B cell (primary cell): Measurements from ENCODE around the gene MEIS3. TPM values are rescaled to one million over a fixed set of nuclear protein-coding genes. Genes with fewer than 3 reads are reported as not detected.

Experiments
- ATAC-seq: fragments of 200-7000 bp; cut with Tn5 transposase; one replicate; pipeline ENCODE4 v1.10.0; 2021; ENCODE audit warnings: low read depth, mild to moderate bottlenecking, moderate number of reproducible peaks, moderate library complexity
- CTCF ChIA-PET: fragments of 350-600 bp; sonication (Branson Sonifier 250); formaldehyde crosslinking; loops from one replicate; lab custom pipeline; 2021; ENCODE audit warnings: antibody characterized with exemption, inconsistent platforms; lab: Charles Lee
- POLR2A ChIA-PET: fragments of 350-600 bp; sonication (Branson Sonifier 250); formaldehyde crosslinking; loops from one replicate; lab custom pipeline; 2021; ENCODE audit warnings: antibody characterized with exemption; lab: Charles Lee
- DNase-seq: peaks from one replicate; pipeline ENCODE4 v3.0.0; 2013
- H2AFZ ChIP-seq: 2 replicates; pipeline ENCODE4 v1.6.1; 2012; ENCODE audit warnings: mild to moderate bottlenecking, low read depth, low read length; ENCODE audit not compliant: insufficient read depth, poor library complexity, severe bottlenecking
- H3K27ac ChIP-seq, 2 donors: 1 replicate in 1 of 2; 2 replicates in 1 of 2; pipeline ENCODE4 v1.5.1; 2012 to 2013; ENCODE audit warnings: low read length in 2 of 2, mild to moderate bottlenecking in 2 of 2, moderate library complexity in 1 of 2
- H3K27me3 ChIP-seq, 4 experiments: fragments of 200-600 bp in 1 of 4; sonication (generic) in 1 of 4; replicated peaks in 1 of 4; 1 replicate in 2 of 4; 2 replicates in 2 of 4; pipeline versions ENCODE4 v1.6.1 to v1.7.0; 2013 to 2016; ENCODE audit warnings: low read length in 3 of 4, mild to moderate bottlenecking in 2 of 4, mixed read lengths in 1 of 4, moderate library complexity in 1 of 4; ENCODE audit not compliant: insufficient read depth in 4 of 4, control insufficient read depth in 3 of 4; ENCODE audit errors: control extremely low read depth in 1 of 4
- H3K36me3 ChIP-seq, 2 experiments: replicated peaks in 1 of 2; 1 replicate in 1 of 2; 2 replicates in 1 of 2; pipeline versions ENCODE4 v1.6.1 to v1.7.1; 2013; ENCODE audit warnings: low read length in 1 of 2; ENCODE audit not compliant: insufficient read depth in 2 of 2, control insufficient read depth in 1 of 2; ENCODE audit errors: control extremely low read depth in 1 of 2, extremely low read depth in 1 of 2
- H3K4me1 ChIP-seq, 2 donors: fragments of 200-600 bp in 1 of 2; sonication (generic) in 1 of 2; 1 replicate in 1 of 2; 2 replicates in 1 of 2; pipeline versions ENCODE4 v1.5.1 to v1.6.1; 2013 to 2017; ENCODE audit warnings: low read length in 2 of 2; ENCODE audit not compliant: control insufficient read depth in 2 of 2, insufficient read depth in 2 of 2
- H3K4me2 ChIP-seq: replicated peaks from 2 replicates; pipeline ENCODE3; 2012; ENCODE audit warnings: mild to moderate bottlenecking, low read depth, low read length; ENCODE audit not compliant: poor library complexity, severe bottlenecking
- H3K4me3 ChIP-seq, 5 experiments: fragments of 200-600 bp in 1 of 5; sonication (generic) in 1 of 5; 1 replicate in 3 of 5; 2 replicates in 2 of 5; pipeline versions ENCODE4 v1.5.1 to v1.7.0; 2011 to 2016; ENCODE audit warnings: low read length in 4 of 5, mild to moderate bottlenecking in 4 of 5, low read depth in 2 of 5, control low read depth in 1 of 5, moderate library complexity in 1 of 5; ENCODE audit not compliant: insufficient read depth in 1 of 5; ENCODE audit errors: control extremely low read depth in 1 of 5, extremely low read depth in 1 of 5
- H3K79me2 ChIP-seq: fragments of 200-600 bp; sonication (generic); one replicate; pipeline ENCODE4 v1.6.0; 2016; ENCODE audit warnings: low read length; ENCODE audit not compliant: control insufficient read depth, insufficient read depth
- H3K9ac ChIP-seq: fragments of 200-600 bp; sonication (generic); 2 replicates; pipeline ENCODE4 v1.6.1; 2017; ENCODE audit warnings: mild to moderate bottlenecking, low read length, moderate library complexity
- H3K9me3 ChIP-seq, 3 donors: one replicate each; pipeline versions ENCODE4 v1.6.1 to v1.7.1; 2013; ENCODE audit warnings: low read length in 2 of 3; ENCODE audit not compliant: control insufficient read depth in 2 of 3, insufficient read depth in 1 of 3; ENCODE audit errors: control extremely low read depth in 1 of 3
- H4K20me1 ChIP-seq: 2 replicates; pipeline ENCODE4 v1.6.0; 2012; ENCODE audit warnings: mild to moderate bottlenecking, low read length; ENCODE audit not compliant: insufficient read depth, control insufficient read depth, poor library complexity, severe bottlenecking
- H3K27ac Mint-ChIP-seq: one replicate; pipeline ENCODE4 v1.8.0; 2021; ENCODE audit warnings: mixed read lengths
- H3K27me3 Mint-ChIP-seq: one replicate; pipeline ENCODE4 v1.8.0; 2021; ENCODE audit warnings: mixed read lengths
- H3K4me1 Mint-ChIP-seq: one replicate; pipeline ENCODE4 v1.8.0; 2021; ENCODE audit warnings: mixed read lengths
- H3K4me3 Mint-ChIP-seq: one replicate; pipeline ENCODE4 v1.8.0; 2021; ENCODE audit warnings: mixed read lengths
- H3K9me3 Mint-ChIP-seq: one replicate; pipeline ENCODE4 v1.8.0; 2022; ENCODE audit warnings: mixed read lengths; ENCODE audit not compliant: insufficient read depth
- CTCF ChIP-seq: fragments of 200-600 bp; IDR thresholded peaks from one replicate; pipeline ENCODE4 v1.8.0; 2022; ENCODE audit warnings: antibody characterized with exemption, mild to moderate bottlenecking
- EZH2 ChIP-seq: IDR thresholded peaks from 2 replicates; pipeline ENCODE4 v1.6.1; 2012; ENCODE audit warnings: borderline replicate concordance, low read depth, mild to moderate bottlenecking, moderate library complexity, low read length; ENCODE audit not compliant: insufficient read depth, poor library complexity, severe bottlenecking
- WGBS: methylation state at CpG from one replicate; pipeline ENCODE4 v1.1.5; 2013; ENCODE audit warnings: missing lambda C conversion rate; ENCODE audit not compliant: insufficient coverage; 5-methylcytosine and 5-hydroxymethylcytosine counted together
- intact Hi-C: fragments of 100-400 bp; cut with micrococcal nuclease; formaldehyde crosslinking; loops from one replicate; pipeline ENCODE4 v1.10.0; 2022
- polyA plus RNA-seq: library from polyadenylated mRNA; depleted of rRNA; stranded (reverse); fragments of >200 nt; gene quantifications from 2 replicates; pipeline ENCODE4 v1.2.3, GENCODE V29; 2012
- total RNA-seq, 2 donors: library from RNA; stranded (reverse); fragments of 120-200 nt in 1 of 2; gene quantifications; 1 replicate in 1 of 2; 2 replicates in 1 of 2; pipeline versions ENCODE4 v1.2.3 to v1.2.4, GENCODE V29; 2013 to 2022

The MEIS3 gene
- total and polyA plus RNA-seq, 2 donors (not counting 1 experiment from before 2014, with no cell fraction given), result not detected

GRCh38 chr19:47421844-47422395 lies 2.6 kb upstream of the MEIS3 start:
- Histone ChIP-seq H4K20me1 (no peaks in the 10 kb centered on the region), H3K27ac (no peak overlapping the region), H3K9me3 (peaks cover 0 to 18% (median 0%) of the 10 kb centered on the region in 3 donors), H3K36me3 (no peaks in the 10 kb centered on the region), H3K4me2 (no peak overlapping the region), H3K27me3 (peaks cover 0 to 91% (median 51%) of the 10 kb centered on the region in 4 experiments), H2AFZ (no peak overlapping the region), H3K79me2 (no peaks in the 10 kb centered on the region), H3K9ac (no peak overlapping the region), H3K4me1 (peaks cover 10 to 55% of the 10 kb centered on the region in 2 donors), H3K4me3 (no peak overlapping the region)
- Mint-ChIP-seq H3K9me3 (no peaks in the 10 kb centered on the region), H3K27ac (no peak overlapping the region), H3K4me3 (no peak overlapping the region), H3K27me3 (peaks cover 68% of the 10 kb centered on the region), H3K4me1 (peaks cover 24% of the 10 kb centered on the region)
- WGBS, result 7% methylated on average over 25 of the region's 31 CpGs
- TF ChIP-seq EZH2 (no peak), CTCF (no peak)
- POLR2A ChIA-PET, result no interaction called here
- intact Hi-C loops, result no loop called here
- DNase-seq (no peak), ATAC-seq (no peak)
- CTCF ChIA-PET, result no interaction called here

GRCh38 chr19:47421244-47421786 lies 2.0 kb upstream of the MEIS3 start:
- H3K9me3 Mint-ChIP-seq, result no peaks in the 10 kb centered on the region
- no peak overlapping the region for H3K27ac Mint-ChIP-seq
- H3K4me3 ChIP-seq, result no peak overlapping the region
- H3K79me2 ChIP-seq, result no peaks in the 10 kb centered on the region
- H3K9me3 ChIP-seq, result peaks cover 0 to 18% (median 0%) of the 10 kb centered on the region in 3 donors
- ATAC-seq (no peak), DNase-seq (no peak)
- no peaks in the 10 kb centered on the region for H4K20me1 ChIP-seq
- ChIA-PET CTCF (no interaction called here), POLR2A (no interaction called here)
- TF ChIP-seq EZH2, result no peak
- no peak for TF ChIP-seq CTCF
- H3K9ac ChIP-seq, result no peak overlapping the region
- H3K4me3 Mint-ChIP-seq, result no peak overlapping the region
- WGBS, result 8% methylated on average over 14 of the region's 16 CpGs
- H3K36me3 ChIP-seq, result no peaks in the 10 kb centered on the region
- intact Hi-C loops, result no loop called here
- peaks cover 27% of the 10 kb centered on the region for H3K4me1 Mint-ChIP-seq
- peaks cover 0 to 91% (median 50%) of the 10 kb centered on the region in 4 experiments for H3K27me3 ChIP-seq
- peaks cover 74% of the 10 kb centered on the region for H3K27me3 Mint-ChIP-seq
- H3K27ac ChIP-seq, result no peak overlapping the region
- H2AFZ ChIP-seq, result no peak overlapping the region
- H3K4me1 ChIP-seq, result peaks cover 10 to 55% of the 10 kb centered on the region in 2 donors
- no peak overlapping the region for H3K4me2 ChIP-seq
